Measurements from ENCODE around the gene LZTFL1. TPM values are rescaled to one million over a fixed set of nuclear protein-coding genes. Genes with fewer than 3 reads are reported as not detected.

The LZTFL1 gene
- total and polyA plus RNA-seq, 2 donors (not counting 3 experiments of a cell fraction or from before 2014, with no cell fraction given): 18.2 to 26.1 TPM

DNA sequence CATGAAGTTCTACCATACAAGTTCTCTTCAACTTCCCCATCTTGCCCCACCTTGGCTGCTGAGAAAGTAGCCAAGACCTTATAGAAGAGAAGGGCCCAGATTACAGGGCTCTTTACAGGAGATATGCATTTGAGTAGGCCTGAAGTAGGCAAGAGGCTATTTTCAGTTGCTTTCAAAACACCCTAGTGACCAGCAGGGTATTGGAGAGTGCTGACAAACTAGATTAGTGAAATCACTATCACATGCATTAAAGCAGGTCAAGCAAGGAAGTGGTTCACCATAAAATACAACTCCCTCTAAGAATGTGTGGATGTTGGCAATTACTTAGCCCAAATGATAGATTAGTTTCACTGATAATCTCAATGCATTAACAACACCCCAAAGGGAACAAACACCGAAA lies 2.7 kb upstream of the LZTFL1 start:
- Histone ChIP-seq H3K9me1 (replicated peaks; ENCODE audit: control insufficient read depth, extremely low read depth, insufficient read depth, low read length) (no peaks in the 10 kb centered on the region), H2AFZ (ENCODE audit: low read depth, low read length) (no peak overlapping the region), H3K27me3 (ENCODE audit: control insufficient read depth in 2 of 2, insufficient read depth in 2 of 2, low read length in 2 of 2) (peaks cover 9 to 31% of the 10 kb centered on the region in 2 experiments), H3K4me3 (replicated peaks in 1 of 3; ENCODE audit: insufficient read depth in 1 of 3, low read depth in 1 of 3, low read length in 3 of 3) (no peak overlapping the region), H3K36me3 (ENCODE audit: control insufficient read depth in 2 of 2, extremely low read depth in 1 of 2, insufficient read depth in 2 of 2, low read length in 2 of 2) (no peaks in the 10 kb centered on the region), H3K27ac (ENCODE audit: insufficient read depth, low read depth, low read length) (no peak overlapping the region), H3K79me2 (ENCODE audit: control insufficient read depth, insufficient read depth, low read length) (no peaks in the 10 kb centered on the region), H4K20me1 (replicated peaks; ENCODE audit: control insufficient read depth, extremely low read depth, insufficient read depth, low read length) (no peaks in the 10 kb centered on the region), H3K9me3 (replicated peaks; ENCODE audit: control insufficient read depth, insufficient read depth, low read length) (no peaks in the 10 kb centered on the region), H3K4me2 (ENCODE audit: insufficient read depth, low read length) (no peak overlapping the region), H3K4me1 (ENCODE audit: control insufficient read depth, extremely low read depth, insufficient read depth, low read length) (peaks cover 5% of the 10 kb centered on the region), H3K9ac (replicated peaks; ENCODE audit: extremely low read depth, insufficient read depth, low read length) (no peak overlapping the region)
- FAIRE-seq (no peak), DNase-seq (ENCODE audit: low read depth, low spot score) (no peak)
- TF ChIP-seq JUN (IDR thresholded peaks at IDR 0.05; ENCODE audit: borderline replicate concordance, insufficient read depth, insufficient read length, low read depth): no peak
- TF ChIP-seq GATA2 (IDR thresholded peaks at IDR 0.05; ENCODE audit: insufficient read depth, insufficient read length, low read depth, low read length): no peak
- no peak for TF ChIP-seq POLR2AphosphoS5 (IDR thresholded peaks at IDR 0.05; ENCODE audit: insufficient read depth, low read depth, low read length)
- TF ChIP-seq FOS (IDR thresholded peaks at IDR 0.05; ENCODE audit: borderline replicate concordance, insufficient read depth, low read length): no peak
- TF ChIP-seq, protein P1, sequence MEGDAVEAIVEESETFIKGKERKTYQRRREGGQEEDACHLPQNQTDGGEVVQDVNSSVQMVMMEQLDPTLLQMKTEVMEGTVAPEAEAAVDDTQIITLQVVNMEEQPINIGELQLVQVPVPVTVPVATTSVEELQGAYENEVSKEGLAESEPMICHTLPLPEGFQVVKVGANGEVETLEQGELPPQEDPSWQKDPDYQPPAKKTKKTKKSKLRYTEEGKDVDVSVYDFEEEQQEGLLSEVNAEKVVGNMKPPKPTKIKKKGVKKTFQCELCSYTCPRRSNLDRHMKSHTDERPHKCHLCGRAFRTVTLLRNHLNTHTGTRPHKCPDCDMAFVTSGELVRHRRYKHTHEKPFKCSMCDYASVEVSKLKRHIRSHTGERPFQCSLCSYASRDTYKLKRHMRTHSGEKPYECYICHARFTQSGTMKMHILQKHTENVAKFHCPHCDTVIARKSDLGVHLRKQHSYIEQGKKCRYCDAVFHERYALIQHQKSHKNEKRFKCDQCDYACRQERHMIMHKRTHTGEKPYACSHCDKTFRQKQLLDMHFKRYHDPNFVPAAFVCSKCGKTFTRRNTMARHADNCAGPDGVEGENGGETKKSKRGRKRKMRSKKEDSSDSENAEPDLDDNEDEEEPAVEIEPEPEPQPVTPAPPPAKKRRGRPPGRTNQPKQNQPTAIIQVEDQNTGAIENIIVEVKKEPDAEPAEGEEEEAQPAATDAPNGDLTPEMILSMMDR (IDR thresholded peaks at IDR 0.05; ENCODE audit: extremely low read depth in 1 of 2, insufficient read depth in 1 of 2, low read depth in 1 of 2, low read length in 2 of 2): no peak
- no peak for TF ChIP-seq MYC (IDR thresholded peaks at IDR 0.05; ENCODE audit: low read depth, low read length)
- TF ChIP-seq POLR2A (IDR thresholded peaks at IDR 0.05; ENCODE audit: low read depth, low read length): no peak
- TF ChIP-seq EZH2 (IDR thresholded peaks at IDR 0.05; ENCODE audit: borderline replicate concordance, low read depth, low read length, severe bottlenecking): no peak
- TF ChIP-seq, protein P2, sequence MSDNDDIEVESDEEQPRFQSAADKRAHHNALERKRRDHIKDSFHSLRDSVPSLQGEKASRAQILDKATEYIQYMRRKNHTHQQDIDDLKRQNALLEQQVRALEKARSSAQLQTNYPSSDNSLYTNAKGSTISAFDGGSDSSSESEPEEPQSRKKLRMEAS (IDR thresholded peaks at IDR 0.05; ENCODE audit: insufficient read depth, insufficient read length): no peak
- no TSS peak for BruUV-seq (replicated peaks)
- intact Hi-C loops (cut with micrococcal nuclease): no loop called here
- dilution Hi-C loops (cut with MboI; ENCODE audit: extremely low pct_ligation_motif_present, low sequenced_read_pairs): no loop called here
- CTCF ChIA-PET: interaction anchor here (1.5 kb wide), 1 partner anchor 84 kb away, joined by 3 read pairs; no protein-coding TSS in a partner anchor
- POLR2A ChIA-PET: no interaction called here
